Right renal pelvis (tissue), 4 donors: Measurements from ENCODE around the gene GNB1. TPM values are rescaled to one million over a fixed set of nuclear protein-coding genes. Genes with fewer than 3 reads are reported as not detected.

Source experiments
- DNase-seq, 4 donors: peaks; one replicate each; pipeline ENCODE4 v3.0.0-alpha.2; 2013; ENCODE audit warnings: low read depth in 4 of 4, low spot score in 3 of 4, missing footprints in 1 of 4
- polyA plus RNA-seq, 4 donors: library from polyadenylated mRNA; unstranded; fragments of 120-200 nt; gene quantifications; one replicate each; pipeline ENCODE4 v1.2.1, GENCODE V29; 2013; ENCODE audit not compliant: insufficient read length in 4 of 4

Gene GNB1
- polyA plus RNA-seq, 4 donors: 287 to 307 (median 292) TPM

DNA sequence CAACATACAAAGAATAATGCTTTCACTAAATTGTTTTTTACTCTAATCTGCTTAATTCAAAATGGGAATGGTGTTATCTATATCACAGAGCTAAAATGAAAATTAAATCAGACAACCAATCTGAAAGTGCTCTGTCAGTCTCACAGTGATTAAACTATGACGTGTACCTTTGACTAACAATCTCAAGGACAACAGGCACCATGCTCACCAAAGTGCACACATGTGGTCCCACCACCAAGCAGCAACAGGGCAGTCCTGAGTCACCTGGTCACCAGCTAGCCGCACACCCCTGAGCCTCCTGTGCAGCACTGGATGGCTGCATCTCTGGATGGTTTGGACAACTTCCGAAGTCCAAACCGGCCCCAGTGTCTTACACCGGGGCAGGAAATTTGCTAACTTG, 58.1 kb downstream of the GNB1 start:
- DNase-seq: no peak

DNA sequence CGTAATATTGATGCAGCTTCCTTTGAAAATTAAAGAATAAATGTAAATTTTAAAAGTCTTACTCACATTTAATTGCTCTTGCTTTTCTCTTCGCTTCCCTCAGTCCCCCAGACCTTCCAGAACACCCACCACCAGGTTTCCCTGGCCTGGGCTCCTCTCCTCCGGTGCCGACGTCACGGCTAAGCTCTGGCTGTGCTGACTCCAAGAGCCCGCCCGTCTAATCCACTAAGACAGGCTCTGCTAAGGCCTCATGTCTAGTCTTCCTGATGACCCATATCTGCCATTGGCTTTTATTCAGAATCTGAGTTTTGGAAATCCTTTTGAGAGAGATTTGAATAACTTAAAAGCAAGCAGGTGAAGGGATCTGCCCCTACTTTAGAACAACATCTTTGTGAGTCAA, 58.7 kb downstream of the GNB1 start:
- DNase-seq: no peak

DNA sequence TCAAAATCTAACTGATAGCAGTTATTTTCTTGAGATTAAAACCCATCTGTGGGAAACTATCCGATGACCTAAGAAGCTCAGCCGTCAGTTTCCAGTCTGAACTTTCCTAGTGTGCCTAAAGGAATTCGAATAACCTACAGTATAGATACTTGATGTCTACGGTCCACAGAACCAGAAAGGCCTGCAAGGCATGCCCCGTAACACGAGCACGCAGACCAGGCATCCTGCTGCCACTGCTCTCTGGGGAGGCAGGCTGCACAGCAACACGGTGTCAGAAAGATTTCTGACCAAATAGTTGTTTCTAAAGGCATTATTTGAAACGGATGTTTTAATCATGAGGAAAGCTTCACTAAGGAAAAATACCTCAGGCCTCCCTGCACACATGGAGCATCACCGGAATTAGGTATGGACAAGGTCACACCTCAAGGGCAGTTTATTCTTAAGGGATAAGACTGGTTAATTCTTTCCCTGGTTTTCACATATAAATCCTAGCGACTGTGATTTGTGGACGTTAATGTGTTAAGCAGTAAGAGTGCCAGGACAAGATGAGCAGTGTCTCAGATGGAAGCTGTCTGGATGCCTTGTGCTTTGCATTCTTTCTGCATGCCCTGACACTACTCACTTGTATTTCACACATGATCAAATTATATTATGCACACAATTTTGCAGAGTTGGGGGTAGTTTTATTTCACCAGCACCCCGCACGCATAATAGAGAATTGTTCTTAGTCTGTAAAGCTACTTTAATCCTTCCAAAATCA, 63.6 kb downstream of the GNB1 start:
- DNase-seq: no peak

DNA sequence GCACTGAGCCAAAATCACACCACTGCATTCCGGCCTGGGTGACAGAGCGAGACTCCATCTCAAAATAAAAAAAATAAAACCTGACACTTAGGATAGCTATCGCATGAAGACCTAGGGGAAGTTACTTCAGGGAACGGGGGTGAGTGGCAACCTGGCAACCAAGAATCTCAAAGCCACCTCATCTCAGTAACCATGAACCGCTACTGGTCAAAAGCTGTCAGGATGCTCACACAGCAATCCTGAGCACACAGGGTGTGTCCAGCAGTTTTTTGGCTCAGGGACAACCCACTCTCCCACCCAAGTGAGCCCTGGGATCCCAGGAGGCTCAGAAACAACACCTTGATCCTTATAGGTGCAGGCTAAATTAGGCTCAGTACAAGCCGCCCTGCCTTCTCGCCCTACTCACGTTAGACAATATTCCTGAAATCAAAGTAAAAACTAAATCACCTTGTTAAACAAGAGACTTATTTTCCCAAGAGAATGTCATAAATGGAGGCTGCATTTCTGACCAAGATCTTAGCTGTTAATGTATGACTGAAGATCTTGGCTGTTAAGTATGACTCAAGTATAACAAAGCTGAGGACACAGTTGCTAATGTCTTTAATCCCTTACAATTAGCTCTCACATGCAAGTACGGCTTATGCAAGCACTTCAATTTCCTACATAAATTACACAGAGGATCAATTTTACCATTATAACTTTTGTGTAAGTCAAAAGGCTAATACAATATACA, 64.4 kb downstream of the GNB1 start:
- no peak for DNase-seq

DNA sequence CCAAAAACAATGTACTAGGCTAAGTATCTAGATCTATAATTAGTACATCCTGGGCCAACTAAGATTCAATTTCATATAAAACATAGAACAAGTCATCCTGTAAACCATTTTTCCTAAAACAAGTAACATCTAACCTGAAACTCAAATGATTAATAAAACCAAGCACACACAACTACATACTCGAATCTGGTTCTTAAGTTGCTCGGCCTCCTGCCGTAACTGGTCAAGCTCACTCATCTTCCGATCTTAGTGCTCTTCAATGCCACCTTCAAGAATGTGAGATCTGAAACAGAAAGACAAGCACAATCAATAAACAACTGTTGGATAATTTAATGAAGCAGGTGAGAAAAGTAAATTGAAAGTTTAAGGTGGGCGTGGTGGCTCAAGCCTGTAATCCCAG, 65.7 kb downstream of the GNB1 start:
- DNase-seq: no peak

DNA sequence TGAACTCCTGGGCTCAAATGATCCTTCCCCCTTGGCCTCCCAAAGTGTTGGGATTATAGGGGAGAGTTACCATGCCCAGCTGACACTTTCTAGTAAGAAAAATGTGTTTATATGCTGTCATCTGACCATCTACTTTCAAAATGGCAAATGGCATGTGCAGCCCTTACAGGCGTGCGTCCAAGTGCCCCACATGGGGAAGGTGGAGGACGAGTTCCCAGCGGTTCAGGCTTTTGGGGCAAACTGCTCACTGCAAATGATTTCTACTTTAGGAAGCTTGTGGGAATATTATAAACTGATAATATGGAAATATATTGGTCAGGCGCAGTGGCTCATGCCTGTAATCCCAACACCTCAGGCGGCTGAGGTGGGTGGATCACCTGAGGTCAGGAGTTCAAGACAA, 71.1 kb downstream of the GNB1 start:
- no peak for DNase-seq

DNA sequence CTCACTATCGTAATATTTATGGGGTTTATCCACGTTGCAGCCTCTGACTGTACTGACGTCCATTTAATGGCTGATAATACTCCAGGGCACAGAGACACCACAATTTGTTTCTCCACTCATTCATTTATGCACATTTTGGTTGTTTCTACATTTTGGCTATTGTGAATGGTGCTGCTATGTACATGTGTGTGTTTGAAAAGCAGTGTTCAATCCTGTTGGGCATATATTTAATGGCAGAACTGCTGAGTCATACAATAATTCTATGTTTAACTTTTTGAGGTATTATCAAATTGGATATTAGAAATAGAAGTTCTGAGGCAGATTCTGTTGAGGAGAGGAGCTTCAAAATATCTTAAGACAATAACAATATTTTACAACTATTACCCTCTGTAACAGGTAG, 73.7 kb downstream of the GNB1 start:
- DNase-seq: no peak

DNA sequence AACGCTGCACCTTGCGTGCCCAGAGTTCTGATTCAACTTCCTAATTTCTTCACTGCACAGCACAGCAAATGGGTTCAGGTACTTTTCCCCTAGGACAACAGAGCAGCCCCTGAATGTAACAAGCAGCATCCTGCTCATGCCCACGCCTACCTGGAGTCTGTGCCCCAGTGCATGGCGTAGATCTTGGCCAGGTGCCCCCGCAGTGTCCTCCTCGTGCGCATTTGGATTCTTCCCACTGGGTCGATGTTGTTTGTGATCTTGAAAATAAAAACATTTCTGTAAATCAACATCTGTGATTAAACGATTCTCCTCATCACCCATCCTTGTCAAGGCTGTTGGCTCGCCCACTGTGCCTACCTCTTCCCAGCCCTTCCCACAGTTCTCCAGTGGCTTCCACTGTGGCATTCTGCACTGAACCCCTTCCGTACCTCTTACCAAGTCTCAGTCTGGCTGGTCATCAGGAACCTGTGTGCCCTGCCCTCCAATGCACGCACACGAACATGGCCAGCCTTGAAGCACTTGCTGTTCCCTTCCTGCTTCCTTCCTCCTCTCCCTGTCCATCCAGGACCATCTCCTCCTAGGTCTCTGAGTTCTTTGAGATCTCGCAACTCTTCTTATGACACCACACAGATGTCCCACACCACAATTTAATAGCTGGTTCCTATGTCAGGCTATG, 75.1 kb downstream of the GNB1 start:
- no peak for DNase-seq

DNA sequence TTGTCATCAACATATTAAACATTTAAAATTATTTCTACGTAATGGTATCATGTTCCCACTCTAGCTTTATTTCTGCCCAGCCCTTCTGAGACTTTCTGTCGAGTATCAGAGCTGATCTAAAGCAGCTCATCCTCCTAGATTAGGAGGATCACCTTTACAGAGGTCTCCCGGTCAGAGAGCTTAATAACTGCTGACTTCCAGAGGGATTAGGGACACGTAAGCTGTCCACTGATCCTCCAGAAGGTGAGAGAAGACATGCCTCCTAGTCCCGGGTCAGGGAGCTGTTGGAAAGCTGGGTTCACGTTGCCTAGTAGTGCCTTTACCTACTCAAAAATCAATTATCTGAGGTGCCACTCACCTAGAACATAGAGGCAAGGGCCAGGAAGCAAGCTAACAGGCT, 81.4 kb downstream of the GNB1 start:
- no peak for DNase-seq

DNA sequence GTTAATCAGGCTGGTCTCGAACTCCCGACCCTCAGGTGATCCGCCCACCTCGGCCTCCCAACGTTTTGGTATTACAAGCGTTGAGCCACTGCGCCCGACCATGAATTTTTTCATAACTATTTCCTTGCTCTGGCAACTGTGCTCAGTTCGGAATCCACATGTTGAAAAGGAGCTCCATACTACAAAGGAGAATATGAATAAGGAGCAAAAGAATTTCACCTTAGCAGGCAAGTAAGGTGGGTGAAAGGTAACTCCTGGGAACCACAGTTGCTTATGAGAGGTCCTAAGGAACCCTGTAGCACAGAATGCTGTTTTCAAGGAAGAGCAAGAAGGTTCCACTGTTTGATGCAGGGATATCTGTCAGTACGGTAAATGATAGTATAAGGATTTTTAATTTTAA, 82.7 kb downstream of the GNB1 start:
- DNase-seq: no peak

DNA sequence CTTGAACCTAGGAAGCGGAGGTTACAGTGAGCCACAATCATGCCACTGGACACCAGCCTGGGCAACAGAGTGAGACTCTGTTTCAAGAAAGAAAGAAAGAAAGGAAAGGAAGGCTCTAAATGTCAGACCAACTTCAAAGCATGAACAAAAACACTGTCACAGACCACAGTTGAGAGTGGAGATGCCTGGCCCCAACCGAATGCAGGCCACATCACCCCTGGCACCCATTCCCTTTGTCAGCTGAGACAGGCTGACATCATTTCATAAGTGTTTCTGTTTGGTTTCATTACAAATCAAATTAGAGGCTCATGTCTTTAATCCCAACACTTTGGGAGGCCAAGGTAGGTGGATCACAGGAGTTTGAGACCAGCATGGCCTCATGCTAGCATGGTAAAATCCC, 84.0 kb downstream of the GNB1 start:
- DNase-seq: no peak

DNA sequence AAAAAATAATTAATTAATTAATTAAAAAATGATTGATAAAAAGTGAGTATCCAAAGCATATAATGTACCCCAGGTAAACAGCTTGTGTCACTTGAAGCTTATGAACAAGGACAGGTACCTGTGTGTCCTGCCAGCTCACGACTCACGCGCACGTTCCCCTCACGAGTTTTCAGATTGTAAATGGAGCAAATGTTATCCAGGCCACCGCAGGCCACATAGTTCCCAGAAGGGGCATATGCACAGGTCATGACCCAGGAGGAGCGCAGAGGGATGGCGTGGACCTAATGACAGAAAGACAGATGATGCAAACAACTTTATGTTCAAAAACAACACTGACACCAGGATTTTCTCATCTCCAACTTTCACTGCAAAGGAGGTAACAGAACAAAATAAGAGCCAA, 86.6 kb downstream of the GNB1 start:
- no peak for DNase-seq

DNA sequence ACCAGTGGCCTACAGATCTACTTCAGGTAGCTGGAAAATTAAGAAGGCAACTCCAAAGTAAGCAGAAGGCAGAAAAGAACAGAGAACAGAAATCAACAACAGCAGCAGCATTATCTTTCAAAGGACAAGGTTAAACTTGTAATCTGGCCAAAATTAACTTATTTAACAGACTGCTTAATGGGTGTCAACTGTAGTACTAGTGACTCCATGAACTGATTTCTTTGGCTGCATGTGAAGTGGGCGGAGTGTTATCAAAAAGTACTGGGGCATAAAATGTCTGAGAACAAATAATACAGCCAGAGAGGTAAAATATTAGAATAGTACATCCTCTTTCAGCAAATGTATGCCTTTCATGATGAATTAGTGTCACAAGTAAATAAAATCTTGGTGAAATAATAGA, 88.0 kb downstream of the GNB1 start:
- no peak for DNase-seq

DNA sequence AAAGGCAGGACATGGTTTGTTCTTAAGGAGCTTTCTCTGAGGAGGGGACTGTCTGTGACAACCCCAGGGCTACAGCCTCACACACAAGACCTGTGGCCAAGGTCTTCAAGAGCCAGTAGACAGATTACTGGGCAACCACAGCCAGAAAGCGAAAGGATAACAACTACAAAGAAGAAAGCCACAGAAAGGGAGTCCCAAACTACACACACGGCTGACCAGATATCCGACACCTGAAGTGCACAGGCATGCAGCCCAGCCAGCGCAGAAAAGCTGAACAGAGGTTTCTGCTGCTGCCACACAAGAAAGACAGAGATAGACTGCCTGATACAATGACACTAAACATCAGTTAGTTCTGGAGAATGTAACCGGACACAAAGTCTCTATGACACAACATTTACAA, 91.2 kb downstream of the GNB1 start:
- DNase-seq: no peak

DNA sequence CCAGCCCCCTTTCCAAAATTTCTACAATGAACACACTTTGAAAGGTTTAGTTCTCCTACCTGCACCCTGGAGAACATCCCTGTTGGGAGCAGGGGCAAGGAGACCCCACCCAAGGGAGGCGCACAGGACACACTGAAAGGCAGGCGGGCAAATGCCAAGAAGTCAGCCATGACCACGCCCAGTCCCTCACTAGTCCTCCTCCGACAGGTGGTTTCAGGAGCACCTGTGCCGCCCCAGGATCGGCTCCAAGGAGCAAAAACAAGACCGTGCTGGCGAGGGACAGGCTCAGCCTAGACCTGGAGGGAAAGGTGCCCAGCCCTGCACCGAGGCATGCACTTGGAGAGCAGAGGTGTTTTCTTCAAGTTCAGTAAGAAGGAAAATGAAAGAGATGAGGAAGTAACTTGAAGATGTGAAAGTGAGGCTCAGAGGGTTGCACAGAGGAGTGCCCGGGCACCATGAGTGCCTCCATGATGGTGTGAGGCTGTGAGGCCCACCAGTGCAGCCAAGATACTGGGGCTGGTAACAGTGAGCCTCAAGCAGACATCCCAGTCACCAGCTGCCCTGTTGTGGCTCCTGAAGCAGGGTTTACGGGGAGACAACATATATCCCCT, 93.1 kb downstream of the GNB1 start:
- DNase-seq: no peak

DNA sequence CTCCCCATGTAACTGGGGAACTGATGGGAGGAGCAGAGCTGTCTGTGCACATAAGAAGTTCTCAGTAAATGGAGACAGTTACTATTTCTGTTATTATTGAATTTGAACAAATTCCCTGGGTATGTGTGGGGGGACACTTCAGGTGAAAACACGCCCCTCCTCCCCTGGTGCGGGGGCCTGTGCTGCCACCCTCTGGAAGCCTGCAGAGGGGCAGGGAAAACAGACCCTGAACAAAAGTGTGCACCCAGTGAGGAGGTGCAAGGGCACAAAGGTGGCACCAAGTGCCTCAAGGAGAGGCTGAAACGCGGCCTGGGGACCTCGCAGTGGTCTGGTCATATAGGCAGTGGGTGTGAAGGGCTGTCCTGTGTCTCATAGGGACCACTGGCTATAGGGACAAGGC, 94.4 kb downstream of the GNB1 start:
- DNase-seq: no peak

DNA sequence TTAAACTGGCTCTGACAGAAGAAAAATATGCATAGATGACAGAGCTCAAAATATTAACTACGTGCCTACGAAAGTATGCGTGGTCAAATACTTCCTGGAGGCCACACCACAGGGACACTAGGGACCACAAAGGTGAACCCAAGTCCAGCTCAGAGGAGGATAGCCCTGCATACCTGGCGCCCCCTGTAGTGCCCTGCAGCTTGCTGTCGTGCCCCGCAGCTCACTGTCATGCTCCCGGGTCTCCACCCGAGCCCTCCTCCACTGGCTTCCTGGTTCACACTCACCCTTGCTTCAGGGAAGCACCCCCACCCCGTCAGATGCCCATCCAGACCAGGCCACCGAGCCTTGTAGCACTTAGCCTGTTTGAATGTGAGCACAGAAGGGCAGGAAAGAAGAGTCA, 95.9 kb downstream of the GNB1 start:
- DNase-seq: no peak

DNA sequence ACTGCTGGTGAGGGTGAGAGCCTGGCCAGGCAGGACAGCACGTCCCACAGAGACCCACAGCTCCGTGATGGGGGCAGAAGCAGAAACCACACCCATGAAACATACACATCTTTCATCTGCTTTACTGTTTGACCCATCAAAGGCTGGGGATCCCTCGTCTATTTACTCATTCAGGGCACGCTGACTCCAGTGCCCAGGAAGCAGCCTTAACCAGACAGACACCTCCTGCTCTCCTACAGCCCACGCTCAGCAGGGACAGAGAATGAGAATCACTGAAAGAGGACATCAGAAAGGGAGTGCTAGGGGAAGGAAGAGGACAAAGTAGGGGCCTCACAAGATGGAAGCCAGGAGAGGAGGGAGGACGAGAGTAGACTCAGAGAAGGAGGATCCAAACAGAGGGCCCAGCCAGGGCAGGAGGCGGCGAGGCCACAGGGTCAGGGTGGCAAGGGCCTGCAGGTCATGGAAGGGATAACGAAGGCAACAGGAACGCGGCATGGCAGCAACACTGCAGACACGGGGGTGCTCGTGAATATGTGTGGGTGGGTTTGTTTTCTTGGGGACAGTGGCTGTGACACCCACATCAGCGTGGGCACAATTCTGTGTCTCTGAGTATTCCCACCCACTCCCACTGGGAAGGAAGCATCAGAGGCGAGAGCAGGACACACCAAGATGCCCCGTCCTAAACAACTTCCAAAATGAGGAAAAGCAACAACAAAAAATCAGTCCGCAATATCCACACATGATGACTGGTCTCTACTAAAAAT, 97.2 kb downstream of the GNB1 start:
- no peak for DNase-seq

DNA sequence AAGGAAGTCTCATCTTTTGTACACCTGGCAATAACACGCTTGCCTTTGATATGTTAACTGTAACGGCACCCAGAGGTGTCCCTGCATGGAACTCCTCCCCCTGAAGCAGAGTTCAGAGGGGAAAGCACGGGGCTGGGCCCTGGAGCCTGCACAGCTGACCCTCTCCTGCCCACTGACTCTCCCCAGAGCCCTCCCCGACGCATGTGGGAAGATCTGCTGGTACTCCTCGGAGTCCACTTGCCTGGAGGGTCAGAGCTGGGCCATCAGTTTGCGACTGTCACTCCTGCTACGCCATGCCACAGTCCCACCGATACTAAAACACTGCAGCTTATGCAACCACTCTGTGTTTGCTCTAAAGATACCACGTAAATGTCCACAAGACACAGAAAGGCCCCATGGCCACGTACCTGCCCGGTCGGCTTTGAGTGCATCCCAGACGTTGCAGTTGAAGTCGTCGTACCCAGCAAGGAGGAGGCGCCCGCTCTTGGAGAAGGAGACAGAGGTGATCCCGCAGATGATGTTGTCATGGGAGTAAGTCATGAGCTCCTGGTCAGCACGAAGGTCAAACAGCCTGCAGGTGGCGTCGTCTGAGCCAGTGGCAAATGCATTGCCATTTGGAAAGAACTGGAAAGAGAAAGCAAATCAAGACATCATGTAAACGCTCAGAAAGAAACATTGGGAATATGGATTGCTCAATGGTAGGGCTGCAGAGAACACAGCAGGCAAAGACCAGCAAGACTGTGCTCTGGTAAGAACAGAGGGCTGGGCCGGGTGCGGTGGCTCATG, 102.0 kb downstream of the GNB1 start:
- DNase-seq: no peak

DNA sequence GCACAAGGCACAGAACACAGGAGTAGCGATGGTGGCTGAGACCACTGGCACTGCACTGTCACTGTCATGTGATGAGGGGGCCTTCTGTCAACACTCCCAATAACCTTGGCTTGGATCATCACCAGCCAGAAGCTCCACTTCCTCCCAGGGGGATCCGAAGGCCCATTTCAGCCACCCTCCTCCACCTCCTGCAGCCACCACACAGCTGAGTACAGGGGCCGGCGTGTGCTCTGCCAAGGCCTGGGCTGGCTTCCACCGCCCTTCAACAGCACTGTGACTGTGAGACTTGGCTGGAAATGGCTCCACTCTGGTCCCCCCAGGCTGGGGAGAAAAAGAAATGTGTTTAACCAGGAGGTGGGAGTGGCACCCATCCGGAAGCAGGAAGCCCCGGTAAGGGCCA, 102.8 kb downstream of the GNB1 start:
- DNase-seq: no peak
